Lung (tissue), 12 donors: ENCODE results near the gene NOS1. TPM values are rescaled to one million over a fixed set of nuclear protein-coding genes. Genes with fewer than 3 reads are reported as not detected.
"Not testable (repeated sequence)": the region's sequence is repeated elsewhere in the genome, so short reads cannot be mapped to it uniquely, and the experiment has no call there.

Experiments
- ATAC-seq: fragments of 200-7000 bp; cut with Tn5 transposase; one replicate; pipeline ENCODE4 v1.9.1; 2020; ENCODE audit warnings: moderate number of reproducible peaks; ENCODE audit not compliant: insufficient read depth, low FRiP score
- DNase-seq, 3 donors: peaks; one replicate each; pipeline ENCODE4 v3.0.0-alpha.2; 2013 to 2017
- H3K27ac ChIP-seq, 2 donors: one replicate each; pipeline ENCODE4 v1.5.1; 2013; ENCODE audit warnings: mild to moderate bottlenecking in 2 of 2, moderate library complexity in 2 of 2, control low read depth in 1 of 2, inconsistent platforms in 1 of 2, low read depth in 1 of 2, low read length in 1 of 2
- H3K27me3 ChIP-seq, 3 donors: one replicate each; pipeline ENCODE4 v1.5.1; 2013; ENCODE audit warnings: low read length in 2 of 3; ENCODE audit not compliant: control insufficient read depth in 3 of 3, insufficient read depth in 3 of 3
- H3K36me3 ChIP-seq, 4 donors: one replicate each; pipeline ENCODE4 v1.5.1; 2013; ENCODE audit warnings: low read length in 4 of 4, mild to moderate bottlenecking in 1 of 4, moderate library complexity in 1 of 4; ENCODE audit not compliant: control insufficient read depth in 4 of 4, insufficient read depth in 4 of 4
- H3K4me1 ChIP-seq, 5 donors: one replicate each; pipeline ENCODE4 v1.5.1; 2013; ENCODE audit warnings: low read length in 5 of 5, mild to moderate bottlenecking in 2 of 5, moderate library complexity in 1 of 5; ENCODE audit not compliant: control insufficient read depth in 5 of 5, insufficient read depth in 5 of 5
- H3K4me3 ChIP-seq: one replicate; pipeline ENCODE4 v1.5.1; 2013; ENCODE audit warnings: mild to moderate bottlenecking, control low read depth, moderate library complexity
- H3K9ac ChIP-seq, 2 donors: one replicate each; pipeline ENCODE4 v1.5.1; 2013; ENCODE audit warnings: low read length in 2 of 2, control low read depth in 1 of 2; ENCODE audit not compliant: insufficient read depth in 1 of 2
- H3K9me3 ChIP-seq, 4 donors: one replicate each; pipeline ENCODE4 v1.5.1; 2013; ENCODE audit warnings: low read length in 3 of 4, mild to moderate bottlenecking in 1 of 4, moderate library complexity in 1 of 4; ENCODE audit not compliant: control insufficient read depth in 4 of 4, insufficient read depth in 3 of 4
- CTCF ChIP-seq: IDR thresholded peaks from 2 replicates; pipeline ENCODE4 v1.5.1; 2012; ENCODE audit warnings: mild to moderate bottlenecking; ENCODE audit errors: control extremely low read depth, extremely low read depth
- WGBS, 2 donors: extraction: QIAGEN DNeasy Blood & Tissue Kit; methylation state at CpG; one replicate each; pipeline ENCODE4 v1.1.7; 2013; 5-methylcytosine and 5-hydroxymethylcytosine counted together
- polyA plus RNA-seq, 2 donors: library from polyadenylated mRNA; stranded (reverse); fragments of 200-250 nt; gene quantifications; one replicate each; pipeline ENCODE4 v1.2.1, GENCODE V29; 2013
- total RNA-seq, 2 donors: library from RNA; depleted of rRNA in 1 of 2; stranded (reverse); fragments of >200 nt in 1 of 2; gene quantifications; one replicate each; pipeline ENCODE4 v1.2.1, GENCODE V29; 2014 to 2021
- donor health status: control.
- donor health status: control.
- donor health status: Bipolar disorder and iron deficiency.
- donor health status: healthy.
- donor health status: DM: yes; HTN: yes; CAD: no.

NOS1 gene
- total and polyA plus RNA-seq, 4 donors: 0.25 to 2.4 (median 0.74) TPM

GRCh38 chr12:117402363-117402762, 40.9 kb upstream of the NOS1 start:
- Histone ChIP-seq H3K4me1 (no peaks in the 10 kb centered on the region), H3K4me3 (no peak overlapping the region), H3K27ac (no peak overlapping the region), H3K9me3 (peaks cover 0 to 8% (median 3%) of the 10 kb centered on the region in 4 donors), H3K9ac (no peak overlapping the region), H3K36me3 (no peaks in the 10 kb centered on the region), H3K27me3 (no peaks in the 10 kb centered on the region)
- no peak for ATAC-seq
- no peak for TF ChIP-seq CTCF
- 72 to 79% methylated on average over 4 of the region's 4 CpGs for WGBS, 2 donors
- DNase-seq: no peak

GRCh38 chr12:117400912-117401311, 39.5 kb upstream of the NOS1 start:
- no peak overlapping the region for H3K9ac ChIP-seq
- no peak for DNase-seq
- TF ChIP-seq CTCF: no peak
- no peaks in the 10 kb centered on the region for H3K27me3 ChIP-seq
- H3K4me3 ChIP-seq: no peak overlapping the region
- WGBS, 2 donors: 59 to 74% methylated on average over 2 of the region's 2 CpGs
- no peaks in the 10 kb centered on the region for H3K4me1 ChIP-seq
- no peaks in the 10 kb centered on the region for H3K36me3 ChIP-seq
- no peak overlapping the region for H3K27ac ChIP-seq
- peaks cover 0 to 11% (median 3%) of the 10 kb centered on the region in 4 donors for H3K9me3 ChIP-seq
- no peak for ATAC-seq

GRCh38 chr12:117398482-117398881, 37.1 kb upstream of the NOS1 start:
- not testable (repeated sequence) for H3K4me3 ChIP-seq, H3K36me3 ChIP-seq, ATAC-seq, H3K4me1 ChIP-seq, H3K9ac ChIP-seq, H3K27ac ChIP-seq, H3K9me3 ChIP-seq, H3K27me3 ChIP-seq, DNase-seq

GRCh38 chr12:117395766-117396165, 34.3 kb upstream of the NOS1 start:
- H3K27ac ChIP-seq: no peak overlapping the region
- H3K9me3 ChIP-seq: peaks cover 0 to 7% (median 0%) of the 10 kb centered on the region in 4 donors
- no peak for TF ChIP-seq CTCF
- no peaks in the 10 kb centered on the region for H3K36me3 ChIP-seq
- DNase-seq (no peak), ATAC-seq (no peak)
- H3K4me1 ChIP-seq: no peaks in the 10 kb centered on the region
- no peaks in the 10 kb centered on the region for H3K27me3 ChIP-seq
- no peak overlapping the region for H3K9ac ChIP-seq
- no peak overlapping the region for H3K4me3 ChIP-seq
